Measurements from ENCODE around the gene AQP9.

DNA sequence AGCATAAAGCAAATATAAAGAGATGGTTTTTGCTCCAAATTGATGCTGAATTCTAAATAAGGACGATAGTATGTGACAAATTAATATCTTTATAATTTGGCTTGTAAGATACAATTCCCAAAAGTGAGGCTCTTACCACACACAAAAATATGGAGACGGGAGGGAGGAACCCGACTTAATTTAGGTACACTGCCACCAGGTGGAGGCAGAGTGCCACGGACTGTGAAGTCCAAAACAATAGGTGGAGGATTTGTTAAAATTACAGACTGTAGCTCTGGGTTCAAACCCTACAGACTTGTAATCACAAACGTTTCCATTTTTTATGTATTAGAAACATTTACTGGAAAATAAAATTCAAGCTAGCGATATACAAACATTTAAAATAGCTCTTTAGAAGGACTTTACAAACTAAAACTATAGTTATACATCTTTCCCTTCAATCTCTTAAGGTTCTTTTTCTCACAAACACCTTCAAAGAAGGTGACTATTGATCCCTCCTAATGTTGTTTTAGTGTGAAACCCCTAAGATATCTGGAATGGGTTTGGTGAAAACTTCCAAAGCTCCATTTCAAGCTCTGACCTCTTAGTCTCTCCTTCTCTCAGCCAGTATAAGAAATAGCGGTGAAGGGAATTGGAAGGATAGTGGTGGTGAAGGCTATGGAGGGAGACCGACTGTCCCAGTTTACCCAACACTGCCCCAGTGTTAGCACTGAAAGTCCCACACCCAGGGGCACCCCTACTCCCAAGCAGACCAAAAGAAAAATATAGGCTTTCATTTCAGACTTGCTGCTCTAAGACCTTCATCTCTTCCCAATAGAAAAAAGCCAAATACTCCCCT lies 89.7 kb downstream of the AQP9 start:
- no peak for TF ChIP-seq POLR2AphosphoS5 (IDR thresholded peaks at IDR 0.05; ENCODE audit: low read depth)
- TF ChIP-seq CTCF (IDR thresholded peaks at IDR 0.05; ENCODE audit: insufficient read depth, low read length), result peak; percentile 38
- no peak for TF ChIP-seq REST (IDR thresholded peaks at IDR 0.05; ENCODE audit: insufficient replicate concordance, low read depth)
- TF ChIP-seq GABPA (IDR thresholded peaks at IDR 0.05; ENCODE audit: low read depth), result no peak
